ENCODE measurements around the gene SPIRE2.

Gene SPIRE2

DNA sequence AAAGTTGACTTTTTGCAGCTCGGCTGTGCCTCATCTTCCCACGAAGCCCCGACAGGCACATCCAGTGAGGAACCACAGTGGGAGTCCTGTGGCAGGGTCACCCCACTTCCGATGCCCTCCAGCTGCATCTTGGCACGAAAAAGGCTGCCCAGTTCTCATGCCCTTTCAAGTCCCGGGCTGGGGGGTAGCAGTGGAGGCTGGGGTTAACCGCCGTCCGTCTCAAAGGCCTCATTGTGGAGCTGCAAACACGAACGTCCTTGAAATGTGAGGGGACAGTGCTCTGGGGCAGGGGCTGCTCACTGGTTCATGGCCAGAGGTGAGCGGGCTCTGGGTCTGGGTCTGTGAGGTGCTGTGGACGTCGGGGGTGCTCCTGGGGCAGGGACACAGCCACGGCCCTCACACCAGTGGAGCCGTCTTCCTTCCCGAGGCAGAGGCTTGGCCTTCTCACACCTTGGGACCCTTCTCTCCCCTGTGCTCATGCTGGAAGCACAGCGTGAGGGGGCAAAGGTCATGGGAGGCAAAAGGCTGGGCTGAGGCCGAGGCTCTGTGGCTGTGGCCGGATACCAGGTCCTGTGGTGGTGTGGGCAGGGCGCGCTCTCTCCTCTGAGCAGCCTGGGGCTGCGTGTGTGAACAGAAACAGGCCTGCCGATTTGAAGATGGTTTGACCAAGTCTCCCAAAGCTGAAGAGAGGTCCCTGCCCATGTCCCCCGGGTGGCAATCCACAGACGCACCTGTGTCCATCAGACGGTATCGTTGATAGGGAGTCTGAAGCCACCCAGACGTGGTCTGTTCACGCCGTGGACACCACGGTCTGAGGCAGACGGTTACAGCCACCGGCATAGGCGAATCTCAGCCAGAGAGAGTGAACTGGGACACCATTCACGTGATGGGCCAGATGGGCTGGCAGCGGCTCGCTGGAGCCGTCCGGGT is 87.3 kb downstream of the SPIRE2 start:
- Histone ChIP-seq H2AFZ (ENCODE audit: low read depth, low read length) (no peak overlapping the region), H3K27me3 (ENCODE audit: insufficient read depth, low read length, poor library complexity) (peaks cover 10% of the 10 kb centered on the region), H3K27ac (ENCODE audit: low read length) (no peak overlapping the region), H3K79me2 (ENCODE audit: insufficient read depth, low read length) (no peaks in the 10 kb centered on the region), H3K4me3 (ENCODE audit: low read depth in 1 of 2, low read length in 2 of 2) (no peak overlapping the region), H3K4me2 (ENCODE audit: insufficient read depth, low read length) (no peak overlapping the region; the same call in 1 of the 2 replicates), H3K9ac (ENCODE audit: low read depth, low read length) (no peak overlapping the region), H3K36me3 (ENCODE audit: insufficient read depth, low read length) (peaks cover 19% of the 10 kb centered on the region), H4K20me1 (ENCODE audit: insufficient read depth, low read length) (peaks cover 80% of the 10 kb centered on the region), H3K9me3 (ENCODE audit: insufficient read depth, low read length, severe bottlenecking) (no peaks in the 10 kb centered on the region), H3K4me1 (ENCODE audit: insufficient read depth, low read length) (peaks cover 34% of the 10 kb centered on the region)
- no peak for ATAC-seq (ENCODE audit: insufficient read depth, low read depth)
- TF ChIP-seq, protein P1, sequence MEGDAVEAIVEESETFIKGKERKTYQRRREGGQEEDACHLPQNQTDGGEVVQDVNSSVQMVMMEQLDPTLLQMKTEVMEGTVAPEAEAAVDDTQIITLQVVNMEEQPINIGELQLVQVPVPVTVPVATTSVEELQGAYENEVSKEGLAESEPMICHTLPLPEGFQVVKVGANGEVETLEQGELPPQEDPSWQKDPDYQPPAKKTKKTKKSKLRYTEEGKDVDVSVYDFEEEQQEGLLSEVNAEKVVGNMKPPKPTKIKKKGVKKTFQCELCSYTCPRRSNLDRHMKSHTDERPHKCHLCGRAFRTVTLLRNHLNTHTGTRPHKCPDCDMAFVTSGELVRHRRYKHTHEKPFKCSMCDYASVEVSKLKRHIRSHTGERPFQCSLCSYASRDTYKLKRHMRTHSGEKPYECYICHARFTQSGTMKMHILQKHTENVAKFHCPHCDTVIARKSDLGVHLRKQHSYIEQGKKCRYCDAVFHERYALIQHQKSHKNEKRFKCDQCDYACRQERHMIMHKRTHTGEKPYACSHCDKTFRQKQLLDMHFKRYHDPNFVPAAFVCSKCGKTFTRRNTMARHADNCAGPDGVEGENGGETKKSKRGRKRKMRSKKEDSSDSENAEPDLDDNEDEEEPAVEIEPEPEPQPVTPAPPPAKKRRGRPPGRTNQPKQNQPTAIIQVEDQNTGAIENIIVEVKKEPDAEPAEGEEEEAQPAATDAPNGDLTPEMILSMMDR (IDR thresholded peaks at IDR 0.05; ENCODE audit: borderline replicate concordance, extremely low read depth, low read length, poor library complexity, severe bottlenecking): no peak
- TF ChIP-seq EZH2 (IDR thresholded peaks at IDR 0.05; ENCODE audit: borderline replicate concordance, low read depth, low read length, severe bottlenecking): no peak
- DNase-seq: no peak

DNA sequence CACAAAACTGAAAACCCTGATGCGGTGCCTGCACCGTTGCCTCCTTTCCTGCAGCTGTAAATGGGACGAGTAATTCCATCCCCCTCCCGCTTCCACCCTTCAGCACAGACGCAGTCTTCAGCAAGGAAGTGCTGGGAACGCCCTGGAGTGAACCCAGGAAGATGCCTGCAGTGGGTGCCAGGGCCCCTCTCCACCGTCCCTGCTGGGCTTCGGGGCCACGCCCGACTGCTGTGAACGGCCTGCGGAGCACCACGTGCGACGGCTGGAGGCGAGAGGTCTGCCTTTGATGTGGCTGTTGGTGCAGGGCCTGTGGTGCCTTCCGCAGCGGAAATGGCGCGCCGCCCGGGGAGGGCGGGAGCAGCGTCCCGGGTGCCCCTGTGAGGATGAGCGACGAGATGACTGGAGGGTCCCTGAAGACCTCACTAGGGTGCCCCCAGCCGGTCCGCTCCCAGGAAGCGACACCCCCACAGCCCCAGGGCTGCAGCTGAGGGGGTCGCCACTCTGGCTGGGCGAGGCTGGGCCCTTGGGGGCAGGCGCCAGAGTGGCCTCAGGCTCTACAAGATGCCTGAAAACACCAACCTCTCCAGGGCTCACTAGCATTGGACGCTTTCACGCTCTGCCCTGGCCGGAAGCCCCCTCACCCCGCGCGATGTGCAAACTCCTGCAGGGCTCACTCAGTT is 89.6 kb downstream of the SPIRE2 start:
- ATAC-seq (ENCODE audit: insufficient read depth, low read depth) (peak; percentile 91), DNase-seq (peak; percentile 95)
- H3K4me3 ChIP-seq (ENCODE audit: low read depth in 1 of 2, low read length in 2 of 2): peak overlapping the region in 1 of 2 experiments; percentile 41; a peak in 2 of 4 replicates
- H3K27me3 ChIP-seq (ENCODE audit: insufficient read depth, low read length, poor library complexity): peaks cover 32% of the 10 kb centered on the region
- no peaks in the 10 kb centered on the region for H3K79me2 ChIP-seq (ENCODE audit: insufficient read depth, low read length)
- H3K27ac ChIP-seq (ENCODE audit: low read length): peak overlapping the region; percentile 42; the same call in 1 of the 2 replicates
- H3K4me1 ChIP-seq (ENCODE audit: insufficient read depth, low read length): peaks cover 34% of the 10 kb centered on the region
- H3K9ac ChIP-seq (ENCODE audit: low read depth, low read length): no peak overlapping the region
- H3K9me3 ChIP-seq (ENCODE audit: insufficient read depth, low read length, severe bottlenecking): no peaks in the 10 kb centered on the region
- TF ChIP-seq, protein P1 (IDR thresholded peaks at IDR 0.05; ENCODE audit: borderline replicate concordance, extremely low read depth, low read length, poor library complexity, severe bottlenecking): no peak
- no peak for TF ChIP-seq EZH2 (IDR thresholded peaks at IDR 0.05; ENCODE audit: borderline replicate concordance, low read depth, low read length, severe bottlenecking)
- H4K20me1 ChIP-seq (ENCODE audit: insufficient read depth, low read length): peaks cover 79% of the 10 kb centered on the region
- no peak overlapping the region for H2AFZ ChIP-seq (ENCODE audit: low read depth, low read length)
- peak overlapping the region; percentile 57 for H3K4me2 ChIP-seq (ENCODE audit: insufficient read depth, low read length)
- H3K36me3 ChIP-seq (ENCODE audit: insufficient read depth, low read length): no peaks in the 10 kb centered on the region

GRCh38 chr16:89918453-89919347 is 90.4 kb downstream of the SPIRE2 start, which contains the start of gene MC1R:
MC1R (plus strand) TSS chr16:89918862; CDS start chr16:89919259, 397 bp downstream.
- no peaks in the 10 kb centered on the region for H3K9me3 ChIP-seq (ENCODE audit: insufficient read depth, low read length, severe bottlenecking)
- H3K27ac ChIP-seq (ENCODE audit: low read length): peak within 1 kb of the TSS; percentile 42; the same call in 1 of the 2 replicates
- no peak within 1 kb of the TSS for H2AFZ ChIP-seq (ENCODE audit: low read depth, low read length)
- ATAC-seq (ENCODE audit: insufficient read depth, low read depth) (peak; percentile 8), DNase-seq (no peak)
- H3K9ac ChIP-seq (ENCODE audit: low read depth, low read length): no peak within 1 kb of the TSS
- TF ChIP-seq EZH2 (IDR thresholded peaks at IDR 0.05; ENCODE audit: borderline replicate concordance, low read depth, low read length, severe bottlenecking): no peak
- TF ChIP-seq, protein P1 (IDR thresholded peaks at IDR 0.05; ENCODE audit: borderline replicate concordance, extremely low read depth, low read length, poor library complexity, severe bottlenecking): peak; percentile 55
- H4K20me1 ChIP-seq (ENCODE audit: insufficient read depth, low read length): peaks cover 72% of the 10 kb centered on the region
- H3K4me3 ChIP-seq (ENCODE audit: low read depth in 1 of 2, low read length in 2 of 2): peak within 1 kb of the TSS in 1 of 2 experiments; percentile 41; a peak in 2 of 4 replicates
- peaks cover 34% of the 10 kb centered on the region for H3K4me1 ChIP-seq (ENCODE audit: insufficient read depth, low read length)
- H3K36me3 ChIP-seq (ENCODE audit: insufficient read depth, low read length): no peaks in the 10 kb centered on the region
- H3K27me3 ChIP-seq (ENCODE audit: insufficient read depth, low read length, poor library complexity): peaks cover 32% of the 10 kb centered on the region
- no peaks in the 10 kb centered on the region for H3K79me2 ChIP-seq (ENCODE audit: insufficient read depth, low read length)
- peak within 1 kb of the TSS; percentile 57 for H3K4me2 ChIP-seq (ENCODE audit: insufficient read depth, low read length)
